K562 treated with DMSO at 1 percent for 48 hours (cell line): ENCODE data around the gene CTXN3. TPM values are rescaled to one million over a fixed set of nuclear protein-coding genes. Genes with fewer than 3 reads are reported as not detected.

Experiments used
- total RNA-seq: library from RNA; unstranded; fragments of 300-600 nt; gene quantifications from 2 replicates; pipeline ENCODE4 v1.2.3, GENCODE V29; 2022; ENCODE audit warnings: low replicate concordance; ENCODE audit errors: extremely low read depth

Gene CTXN3
- not detected in 2 replicates for total RNA-seq

DNA sequence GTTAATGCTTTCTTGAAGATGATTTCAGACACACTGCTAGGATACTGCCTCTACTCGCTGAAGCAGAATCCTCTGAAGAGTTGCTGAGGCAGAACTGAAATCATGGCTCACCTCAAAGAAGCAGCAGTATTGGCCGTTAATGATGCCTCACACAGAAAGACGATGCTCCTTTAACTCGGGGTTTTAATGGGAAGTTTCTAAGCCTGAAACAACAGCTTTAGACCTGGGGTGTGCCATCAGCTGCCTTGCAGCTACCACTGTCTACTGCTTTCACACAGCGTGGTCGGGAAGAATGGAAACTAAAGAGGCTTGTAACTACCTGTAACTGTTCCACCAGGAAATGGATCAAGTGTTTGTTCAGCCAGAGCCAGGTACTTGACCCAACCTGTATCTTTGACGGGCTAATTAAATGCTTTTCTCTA lies at the start of gene CTXN3:
Gene CTXN3 (plus strand): TSS at position 65 of the 422 bp plus-strand sequence. CDS start 8,440 bp downstream, outside the sequence.

GRCh38 chr5:127702926-127703561 lies 54.2 kb downstream of the CTXN3 start, which contains the start of gene CCDC192:
CCDC192 (plus strand) TSS chr5:127703391; CDS start chr5:127703446, 55 bp downstream.

Other genes with a start within 250 kb of the CTXN3 start
- gene PRRC1, start 131.4 kb upstream of the CTXN3 start, total RNA-seq: not detected in 2 replicates
- not detected in 2 replicates for gene CCDC192, start 54.3 kb downstream of the CTXN3 start, total RNA-seq